HT1080 (cell line): ENCODE data around the gene AMZ1. TPM values are rescaled to one million over a fixed set of nuclear protein-coding genes. Genes with fewer than 3 reads are reported as not detected.

Source experiments
- DNase-seq: peaks from one replicate; pipeline ENCODE4 v3.0.0-alpha.2; 2015; ENCODE audit warnings: low read depth
- total RNA-seq: library from RNA; depleted of rRNA; stranded (reverse); fragments of >200 nt; shearing (Covaris generic); gene quantifications from 2 replicates; pipeline ENCODE4 v1.2.3, GENCODE V29; 2014

Gene AMZ1
- total RNA-seq, 1 experiment from 2014 or later: not detected

DNA sequence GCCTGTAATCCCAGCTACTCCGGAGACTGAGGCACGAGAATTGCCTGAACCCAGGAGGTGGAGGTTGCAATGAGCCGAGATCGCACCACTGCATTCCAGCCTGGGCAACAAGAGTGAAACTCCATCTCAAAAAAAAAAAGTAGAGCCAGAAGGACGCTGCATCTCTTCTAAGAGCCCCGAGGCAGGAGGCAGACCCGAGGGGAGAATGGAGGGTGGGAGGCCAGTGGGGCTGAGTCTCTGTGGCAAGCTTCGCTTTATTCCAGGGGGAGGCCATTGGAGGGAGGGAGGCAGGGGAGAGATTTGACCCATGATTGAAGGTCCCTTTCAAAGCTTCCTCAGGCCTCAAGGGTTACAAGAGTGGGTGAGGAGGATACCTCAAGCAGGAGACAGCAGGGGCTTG lies 37.6 kb upstream of the AMZ1 start:
- DNase-seq: no peak

DNA sequence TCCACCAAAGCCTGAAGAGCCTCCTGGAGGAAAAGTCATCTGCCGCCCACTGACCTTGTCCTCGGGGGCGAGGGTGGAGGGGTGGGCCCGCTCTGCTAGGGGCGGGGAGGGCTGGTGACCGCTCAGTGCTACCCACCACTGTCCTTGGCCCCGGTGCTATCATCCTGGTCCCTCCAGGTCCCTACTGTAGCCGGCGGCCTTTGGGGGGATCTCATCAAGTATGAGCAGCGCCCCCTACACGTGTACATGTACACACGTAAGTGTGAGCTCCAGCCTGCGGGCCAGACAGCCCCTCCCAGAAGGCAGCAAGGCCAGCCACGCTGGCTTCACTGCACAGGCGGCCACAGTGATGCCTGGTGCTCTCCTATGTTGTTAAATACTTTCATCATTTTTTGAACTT lies 36.7 kb upstream of the AMZ1 start:
- DNase-seq: no peak

DNA sequence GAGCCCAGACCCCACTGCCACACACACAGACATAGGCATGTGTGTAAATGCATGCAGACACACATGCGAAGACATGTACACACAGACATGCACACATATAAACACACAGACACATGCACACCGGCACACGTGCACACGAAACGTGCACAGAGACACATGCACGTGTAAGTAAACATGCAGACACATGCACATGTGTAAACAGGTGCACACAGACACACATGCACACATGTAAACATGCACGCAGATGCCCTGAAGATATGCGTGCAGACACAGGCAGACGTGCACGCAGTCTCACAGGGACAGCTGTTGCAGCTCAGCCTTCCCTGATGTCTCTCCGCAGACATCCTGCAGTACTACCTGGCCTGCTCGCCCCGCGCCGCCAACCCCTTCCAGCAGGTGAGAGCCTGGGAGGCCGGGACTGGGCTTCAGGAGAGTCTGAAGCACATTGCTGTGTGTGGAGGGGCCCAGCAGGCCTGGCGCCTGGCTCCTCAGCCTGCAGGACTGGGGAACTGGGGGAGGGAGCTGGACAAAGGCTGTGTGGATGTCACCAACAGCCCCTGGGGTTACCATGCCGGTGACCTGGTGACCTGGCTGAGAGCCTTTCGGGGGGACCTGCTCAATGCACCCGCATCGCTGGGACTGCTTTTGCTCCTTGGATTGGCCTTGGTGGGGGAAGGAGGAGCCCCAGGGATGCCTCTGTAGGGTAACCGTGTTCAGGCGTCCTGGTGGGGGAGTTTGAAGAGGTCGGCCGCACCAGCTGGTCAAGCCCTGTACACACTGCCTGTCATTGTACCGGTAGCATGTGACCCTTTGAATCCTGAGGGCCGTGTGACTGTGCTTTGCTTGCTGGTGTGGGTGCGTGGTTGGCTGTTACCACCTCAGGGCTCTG lies 35.9 kb upstream of the AMZ1 start:
- DNase-seq: no peak

DNA sequence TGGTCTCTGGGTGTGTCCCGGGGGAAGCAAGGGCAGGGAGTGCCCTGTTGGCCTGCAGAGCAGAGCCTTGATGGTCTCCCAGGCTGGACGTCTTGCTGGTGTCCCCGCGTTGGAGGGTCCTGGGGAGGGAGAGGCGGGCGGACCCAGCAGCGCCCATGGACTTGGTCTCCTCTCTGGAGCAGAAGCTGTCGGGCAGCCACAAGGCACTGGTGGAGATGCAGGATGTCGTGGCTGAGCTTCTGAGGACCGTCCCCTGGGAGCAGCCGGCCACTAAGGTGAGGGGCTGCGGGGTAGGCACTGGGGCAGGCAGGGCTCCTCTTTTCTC lies 35.3 kb upstream of the AMZ1 start:
- DNase-seq: no peak

DNA sequence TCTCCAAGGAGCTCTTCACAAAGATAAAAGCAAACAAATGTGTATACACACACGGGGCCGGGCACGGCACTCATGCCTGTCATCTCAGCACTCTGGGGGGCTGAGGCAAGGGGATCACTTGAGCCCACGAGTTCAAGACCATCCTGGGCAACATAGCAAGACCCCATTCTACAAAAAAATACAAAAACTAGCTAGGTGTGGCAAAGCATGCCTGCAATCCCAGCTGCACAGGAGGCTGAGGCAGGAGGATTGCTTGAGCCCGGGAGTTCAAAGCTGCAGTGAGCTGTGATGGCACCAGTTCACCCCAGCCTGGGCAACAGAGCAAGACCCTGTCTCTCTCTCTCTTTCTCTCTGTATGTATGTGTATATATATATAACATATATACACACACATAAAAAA lies 33.9 kb upstream of the AMZ1 start:
- DNase-seq: no peak

DNA sequence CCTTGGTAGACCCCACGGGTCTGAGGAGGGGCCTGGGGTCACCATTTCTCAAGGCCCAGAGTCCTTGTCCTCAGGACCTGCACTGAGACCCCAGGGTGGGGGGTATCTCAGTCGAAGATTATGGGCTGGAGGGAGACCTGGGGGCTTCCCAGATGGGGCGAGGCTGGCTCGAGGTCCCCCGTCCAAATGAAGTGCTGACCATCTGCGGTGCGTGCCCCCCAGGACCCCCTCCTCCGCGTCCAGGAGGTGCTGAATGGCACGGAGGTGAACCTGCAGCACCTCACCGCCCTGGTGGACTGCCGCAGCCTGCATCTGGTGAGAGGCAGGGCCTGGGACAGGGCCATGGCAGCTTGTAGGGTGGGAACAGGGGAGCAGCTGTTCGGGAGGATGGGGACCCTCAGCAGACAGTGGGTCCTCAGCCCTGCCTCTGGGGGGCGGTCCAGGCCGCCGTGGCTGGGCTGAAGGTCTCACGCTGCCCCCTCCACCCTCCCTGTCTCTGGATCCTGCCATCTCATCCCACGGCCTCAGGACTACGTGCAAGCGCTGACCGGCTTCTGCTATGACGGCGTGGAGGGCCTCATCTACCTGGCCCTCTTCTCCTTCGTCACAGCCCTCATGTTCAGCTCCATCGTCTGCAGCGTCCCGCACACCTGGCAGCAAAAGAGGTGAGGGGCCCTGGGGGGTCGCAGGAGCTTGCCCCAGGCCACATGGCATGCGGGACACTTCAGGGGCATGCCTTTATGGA lies 32.0 kb upstream of the AMZ1 start:
- DNase-seq: no peak

DNA sequence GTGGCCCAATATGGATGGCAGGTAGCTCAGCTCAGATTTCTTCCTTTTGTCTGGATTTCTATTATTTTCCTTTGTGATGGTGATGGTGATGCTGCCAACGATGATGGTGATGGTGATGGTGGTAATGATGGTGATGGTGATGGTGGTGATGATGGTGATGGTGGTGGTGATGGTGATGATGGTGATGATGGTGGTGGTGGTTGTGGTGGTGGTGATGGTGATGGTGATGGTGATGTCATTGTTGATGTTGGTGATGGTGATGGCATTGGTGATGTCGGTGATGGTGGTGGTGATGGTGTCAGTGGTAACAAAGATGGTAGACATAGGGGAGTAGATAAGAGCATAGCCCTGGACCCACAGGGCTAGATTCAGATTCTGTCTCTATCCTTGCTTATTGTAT lies 30.8 kb upstream of the AMZ1 start:
- no peak for DNase-seq

DNA sequence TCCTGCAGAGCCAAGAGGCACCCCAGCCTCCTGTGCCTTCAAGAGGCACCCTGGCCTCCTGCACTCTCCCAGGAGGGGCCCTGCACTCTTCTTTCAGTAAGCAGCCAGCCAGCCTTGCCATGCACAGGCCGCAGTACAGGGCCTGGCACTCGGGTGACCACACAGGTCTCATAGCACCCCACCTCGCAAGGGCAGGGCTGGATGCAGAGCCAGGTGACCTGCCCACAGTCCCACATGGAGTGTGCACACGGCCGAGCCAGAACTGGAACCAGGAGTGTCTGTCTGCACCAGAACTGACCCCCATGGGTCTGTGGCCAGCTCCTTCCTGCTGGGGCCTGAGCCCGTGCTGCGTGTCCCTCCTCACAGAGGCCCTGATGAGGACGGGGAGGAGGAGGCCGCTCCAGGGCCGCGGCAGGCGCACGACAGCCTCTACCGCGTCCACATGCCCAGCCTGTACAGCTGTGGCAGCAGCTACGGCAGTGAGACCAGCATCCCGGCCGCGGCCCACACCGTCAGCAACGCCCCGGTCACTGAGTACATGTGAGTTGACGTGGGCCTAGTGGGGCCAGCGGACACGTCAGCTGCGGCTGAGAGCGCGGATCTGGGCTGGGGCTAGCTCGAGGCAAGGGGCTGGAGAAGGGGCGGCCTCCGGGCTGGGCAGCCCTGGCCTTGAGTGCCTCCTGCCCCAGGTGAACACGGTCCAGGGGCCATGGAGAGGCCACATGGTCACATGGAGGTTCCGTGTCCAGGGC lies 29.9 kb upstream of the AMZ1 start:
- no peak for DNase-seq

DNA sequence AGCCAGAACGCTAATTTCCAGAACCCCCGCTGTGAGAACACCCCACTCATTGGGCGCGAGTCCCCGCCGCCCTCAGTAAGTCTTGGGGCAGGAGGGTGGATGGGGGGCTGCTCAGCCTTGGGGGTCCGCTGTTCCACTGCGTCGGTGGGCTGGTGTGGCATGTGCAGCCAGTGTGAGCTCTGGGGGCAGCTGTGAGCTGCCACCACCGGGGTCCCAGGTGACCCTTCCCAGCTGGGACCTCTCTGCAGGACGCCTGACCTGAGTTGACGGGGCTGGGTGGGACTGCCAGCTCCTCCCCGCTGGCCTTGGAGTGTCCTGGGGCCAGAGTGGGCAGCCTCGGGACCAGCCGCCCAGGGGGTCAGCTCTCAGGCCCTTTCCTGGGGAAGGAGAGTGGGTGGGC lies 29.1 kb upstream of the AMZ1 start:
- no peak for DNase-seq

DNA sequence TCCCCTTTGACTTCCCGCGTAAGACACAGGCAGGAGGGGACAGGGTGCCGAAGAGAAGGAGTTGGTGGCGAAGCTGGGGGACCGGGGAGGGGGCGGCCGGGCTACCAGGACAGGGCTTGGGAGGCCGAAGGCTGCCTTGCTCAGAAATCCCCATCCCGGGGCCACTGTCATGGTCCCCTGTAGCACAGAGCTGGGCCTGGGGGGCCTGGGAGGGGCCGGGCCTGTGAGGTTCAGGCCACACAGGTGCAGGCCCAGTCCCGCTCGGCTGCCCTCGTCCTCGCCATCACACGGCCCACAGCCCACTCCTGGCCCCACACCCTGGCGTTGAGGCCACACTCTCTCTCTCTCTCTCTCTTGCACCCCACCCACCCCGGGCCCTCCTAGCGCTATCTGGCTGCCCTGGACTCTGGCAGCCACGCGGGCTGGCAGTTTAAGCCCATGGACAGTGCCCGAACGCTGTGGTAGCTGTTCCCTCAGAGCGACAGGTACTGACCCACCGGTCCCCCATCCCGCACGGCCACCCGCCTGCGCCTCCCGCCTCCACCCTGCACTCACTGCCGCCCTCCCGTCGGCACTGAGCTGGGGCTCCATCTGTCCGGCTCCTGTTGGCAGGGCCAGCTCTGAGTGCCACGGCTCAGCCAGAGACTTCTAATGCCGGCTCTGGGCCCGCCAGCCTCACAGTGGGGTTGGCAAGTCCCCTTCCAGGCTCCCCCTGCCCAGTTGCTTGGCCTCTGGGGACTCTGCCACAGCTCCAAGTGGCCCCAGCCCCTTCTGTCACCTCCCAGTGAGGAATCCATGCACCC lies 28.2 kb upstream of the AMZ1 start:
- no peak for DNase-seq

DNA sequence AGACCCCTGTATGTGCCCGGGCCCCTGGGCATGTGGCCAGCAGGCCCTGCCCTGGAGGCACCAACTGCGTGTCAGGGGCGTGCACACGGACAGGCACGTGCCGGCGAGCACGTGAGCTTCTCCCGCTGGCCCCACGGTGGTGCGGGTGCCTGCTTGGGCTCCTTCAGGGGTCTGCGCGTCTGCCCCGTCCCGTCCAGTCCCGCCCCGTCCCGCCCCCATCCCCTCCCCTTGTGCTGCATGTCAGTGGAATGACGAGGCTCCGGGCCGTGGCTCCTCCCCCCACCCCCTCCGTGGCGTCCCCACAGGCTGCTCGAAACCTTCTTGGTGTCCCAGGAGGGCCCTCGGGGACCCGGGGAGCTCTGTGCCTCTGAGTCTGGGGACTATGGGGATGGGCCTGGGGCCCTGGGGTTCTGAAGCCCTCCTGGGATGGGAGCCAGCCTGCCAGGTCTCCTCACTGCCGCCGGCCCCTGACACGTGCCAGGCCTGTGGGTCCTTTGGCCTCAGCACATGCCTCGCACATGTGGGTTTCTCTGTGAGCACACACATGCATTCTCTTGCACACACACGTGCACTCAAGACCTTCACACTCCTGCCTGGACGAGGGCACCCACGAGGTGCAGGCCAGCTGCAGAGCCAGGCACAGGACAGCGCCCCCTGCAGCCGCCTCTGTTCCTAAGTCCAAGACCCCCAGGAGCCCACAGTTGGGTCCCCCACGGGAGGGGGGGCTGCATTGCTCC lies 27.5 kb upstream of the AMZ1 start:
- no peak for DNase-seq

DNA sequence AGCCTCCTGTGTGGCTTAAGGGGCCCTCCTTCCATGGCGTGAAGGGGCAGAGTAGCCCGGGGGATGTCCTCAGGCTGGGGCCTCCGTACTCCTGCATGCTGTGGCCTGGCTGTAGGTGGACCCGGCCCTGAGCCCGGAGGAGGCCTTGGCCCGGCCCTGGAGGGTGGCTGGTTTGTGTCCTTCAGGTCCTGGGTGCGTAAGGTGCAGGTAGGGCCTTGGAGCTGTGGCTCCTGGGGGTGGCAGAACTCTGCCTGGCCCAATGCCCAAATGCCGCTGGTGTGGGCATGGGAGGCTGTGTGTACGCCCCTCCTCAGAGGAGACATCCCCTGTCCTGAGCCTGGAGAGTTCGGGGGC lies 26.9 kb upstream of the AMZ1 start:
- no peak for DNase-seq

DNA sequence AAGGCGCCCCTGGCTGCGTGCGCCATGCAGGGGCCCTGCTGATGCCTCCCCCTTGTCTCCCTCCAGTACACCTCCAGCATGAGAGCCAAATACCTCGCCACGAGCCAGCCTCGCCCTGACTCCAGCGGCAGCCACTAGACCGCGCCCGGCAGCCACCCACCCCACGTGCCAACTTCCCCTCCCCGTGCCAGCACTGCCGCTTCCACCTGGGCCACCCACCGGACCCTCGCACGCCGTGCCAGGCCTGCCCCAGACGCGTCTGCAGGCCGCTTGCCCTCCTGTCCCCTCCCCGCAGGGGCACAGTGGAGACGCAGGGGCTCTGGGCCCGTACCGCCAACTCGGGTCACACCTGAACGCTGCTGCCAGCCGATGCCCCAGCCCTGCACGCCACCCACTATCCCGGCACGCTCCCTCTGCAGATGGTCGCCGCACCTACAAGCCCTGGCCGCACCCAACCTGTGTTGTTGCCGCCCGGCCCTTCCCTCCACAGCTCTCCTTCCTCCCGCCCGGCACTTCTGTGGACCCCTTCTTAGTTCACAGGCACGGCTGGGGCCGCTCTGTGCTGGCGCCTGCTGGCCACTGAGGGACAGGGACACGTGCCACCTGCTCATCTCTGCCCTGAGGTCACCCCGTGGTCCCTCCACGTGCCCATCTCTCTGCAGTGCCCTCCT lies 26.3 kb upstream of the AMZ1 start:
- no peak for DNase-seq

DNA sequence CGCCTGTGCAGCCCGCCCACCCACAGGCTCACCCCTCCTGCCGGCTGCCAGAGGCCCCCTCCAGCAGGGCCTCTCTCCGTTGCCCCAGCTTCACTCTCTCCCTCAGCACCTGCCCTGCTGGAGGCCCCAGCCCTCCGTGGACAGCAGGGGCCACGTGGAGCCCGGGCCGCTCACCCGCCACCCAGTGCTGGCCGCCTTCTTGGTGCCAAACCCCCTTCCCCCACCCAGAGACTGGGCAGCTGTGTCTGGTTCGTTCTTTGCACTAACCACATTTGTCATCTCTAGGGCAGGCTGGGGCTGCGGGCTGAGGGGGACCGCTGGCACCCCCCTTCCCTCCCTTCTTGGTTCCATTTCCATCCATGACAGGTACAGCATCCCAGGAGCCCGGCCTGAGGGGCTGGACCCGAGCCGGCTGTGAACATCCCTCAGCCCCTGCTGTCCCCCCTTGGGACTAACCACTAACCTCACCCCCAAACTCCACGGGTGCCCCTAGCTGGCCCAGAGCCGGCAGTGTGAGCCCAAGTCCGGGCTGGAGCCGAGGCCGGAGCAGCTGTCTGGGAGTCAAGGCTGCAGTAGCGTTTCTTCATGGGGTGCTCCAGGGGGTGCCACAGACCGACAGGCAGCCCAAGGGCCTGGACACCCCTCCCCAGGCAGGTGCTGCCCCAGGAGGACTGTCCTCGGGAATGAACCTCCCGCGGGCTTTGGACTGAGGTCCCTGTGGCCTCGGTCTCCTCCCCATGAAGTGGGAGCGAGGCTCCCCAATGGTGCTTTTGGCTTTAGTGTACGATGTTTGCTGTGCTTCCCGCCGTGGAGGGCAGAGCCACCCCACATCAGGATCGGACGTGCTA lies 25.5 kb upstream of the AMZ1 start:
- no peak for DNase-seq

DNA sequence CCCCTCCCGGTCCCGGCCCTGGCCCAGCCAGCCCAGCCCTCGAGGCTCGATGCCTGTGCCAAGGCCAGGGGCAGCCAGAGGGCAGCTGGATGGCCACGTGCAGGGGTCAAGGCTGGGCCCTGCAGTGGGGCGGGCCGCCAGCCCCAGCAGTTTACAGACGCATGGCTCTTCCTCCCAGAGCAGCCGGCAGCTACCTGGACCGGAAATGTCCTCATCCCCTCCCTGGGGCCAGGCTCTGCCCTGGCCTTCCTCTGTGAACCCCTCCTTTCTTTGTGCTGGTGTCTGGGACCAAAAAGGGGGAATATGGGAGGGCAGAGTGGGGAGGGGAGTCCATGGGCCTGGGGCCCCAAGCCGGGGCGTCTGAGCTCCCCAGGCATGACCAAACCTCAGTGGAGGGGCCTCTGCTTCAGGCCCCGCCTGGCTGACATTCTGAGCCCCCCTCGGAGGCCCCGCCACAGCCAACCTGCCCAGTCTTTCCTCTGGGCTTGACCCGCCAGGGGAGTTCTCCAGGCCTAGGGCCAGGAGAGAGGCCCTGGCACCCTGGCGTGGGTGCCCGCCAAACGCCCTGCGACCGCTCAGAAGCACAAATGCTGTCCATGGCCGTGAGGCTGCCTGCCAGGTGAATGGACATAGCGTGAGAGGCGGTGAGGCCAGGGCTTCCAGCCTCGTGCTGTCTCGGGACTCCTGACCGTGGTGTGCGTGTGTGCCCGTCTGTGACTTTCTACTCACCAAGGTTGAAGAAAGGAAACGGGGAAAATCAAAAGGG lies 24.7 kb upstream of the AMZ1 start:
- DNase-seq: no peak

DNA sequence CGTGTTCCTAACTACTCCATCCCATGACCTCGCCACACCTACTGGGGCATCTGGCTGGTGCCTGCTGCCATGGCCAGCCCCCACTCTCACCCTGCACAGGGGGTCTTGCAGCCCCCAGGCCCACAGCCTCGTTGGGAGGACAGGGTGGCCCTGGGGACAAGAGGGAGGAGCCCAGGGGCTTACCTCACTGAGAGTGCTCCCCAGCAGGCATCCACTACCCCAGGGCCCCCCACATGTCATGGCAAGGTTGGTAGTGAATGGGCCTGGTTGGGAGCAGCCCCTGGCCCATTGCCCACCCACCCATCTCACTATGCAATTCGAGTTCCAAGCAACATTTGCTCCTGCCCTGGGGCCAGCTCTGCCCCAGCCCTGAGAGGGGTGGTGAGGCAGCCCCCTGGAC lies 24.0 kb upstream of the AMZ1 start:
- no peak for DNase-seq

DNA sequence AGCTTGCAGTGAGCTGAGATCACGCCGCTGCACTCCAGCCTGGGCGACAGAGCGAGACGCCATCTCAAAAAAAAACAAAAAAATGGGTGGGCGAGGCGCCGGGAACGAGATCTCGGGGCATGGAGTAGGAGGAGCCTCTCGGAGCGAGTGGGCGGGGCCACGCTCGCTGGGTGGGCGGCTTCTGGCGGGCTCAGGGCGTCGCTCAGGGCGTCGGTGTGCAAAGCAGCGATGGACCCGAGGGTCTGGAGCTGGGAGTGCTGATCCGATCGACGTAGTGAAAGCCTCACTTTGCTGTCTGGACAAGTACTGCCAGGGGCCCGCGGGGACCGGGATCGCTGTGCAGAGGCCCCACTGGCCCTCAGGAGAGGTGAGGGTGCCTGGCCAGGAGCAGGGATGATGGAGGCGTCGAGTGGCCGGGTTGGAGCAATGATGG lies 22.6 kb upstream of the AMZ1 start:
- DNase-seq: no peak

DNA sequence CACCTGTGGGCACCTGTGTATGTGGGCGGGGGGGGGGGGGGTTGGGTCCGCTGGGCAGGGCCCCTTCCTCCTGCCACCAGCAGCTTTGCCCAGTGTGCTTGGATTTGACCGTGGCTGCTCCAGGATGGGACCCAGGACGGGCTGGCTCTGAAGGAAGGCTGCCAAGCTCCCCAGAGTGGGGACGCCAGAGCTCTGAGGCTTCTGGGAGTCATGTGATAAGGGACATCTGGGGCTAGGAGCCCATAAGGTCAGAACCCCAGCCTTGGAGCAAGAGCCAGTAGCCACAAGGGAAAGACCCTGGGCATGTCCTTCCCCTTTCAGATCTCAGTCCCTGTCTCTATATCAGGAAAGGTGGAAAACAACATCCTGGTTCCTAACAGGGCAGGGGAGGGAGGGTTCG lies 21.8 kb upstream of the AMZ1 start:
- DNase-seq: no peak
